ENCODE results near the gene TANGO2.

The TANGO2 gene

DNA sequence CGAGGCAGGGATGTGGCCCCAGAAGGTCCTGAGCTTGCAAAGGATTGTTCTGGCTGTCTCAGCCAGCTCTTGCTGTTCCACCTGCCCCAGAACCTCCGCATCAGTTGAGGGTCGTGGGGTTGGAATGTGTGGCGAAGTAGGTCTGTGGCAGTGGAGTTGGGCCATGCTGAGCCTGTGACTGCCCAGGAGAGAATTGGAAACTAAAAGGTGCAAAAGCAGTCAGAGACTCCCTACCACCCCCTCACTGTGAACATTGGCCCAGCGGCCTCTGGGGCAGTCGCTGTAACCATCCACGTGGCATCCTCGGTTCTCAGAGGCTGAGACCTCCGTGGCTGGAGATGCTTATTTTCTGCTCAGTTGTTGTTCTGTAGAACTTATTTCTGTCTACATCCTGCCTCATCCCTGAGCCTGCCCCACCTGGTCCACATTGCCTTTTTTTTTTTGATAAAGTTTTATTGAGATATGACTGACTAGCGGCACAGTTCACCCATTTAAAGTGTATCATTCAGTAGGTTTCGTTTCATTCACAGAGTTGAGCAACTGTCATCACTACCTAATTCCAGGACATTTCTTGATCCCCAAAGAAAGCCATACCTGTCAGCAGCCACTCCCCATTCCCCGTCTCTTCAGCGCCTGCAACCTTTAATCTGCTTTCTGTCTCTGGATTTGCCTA, 36.8 kb downstream of the TANGO2 start:
- no peak for TF ChIP-seq ZFX (IDR thresholded peaks at IDR 0.05)
- TF ChIP-seq, protein P1, sequence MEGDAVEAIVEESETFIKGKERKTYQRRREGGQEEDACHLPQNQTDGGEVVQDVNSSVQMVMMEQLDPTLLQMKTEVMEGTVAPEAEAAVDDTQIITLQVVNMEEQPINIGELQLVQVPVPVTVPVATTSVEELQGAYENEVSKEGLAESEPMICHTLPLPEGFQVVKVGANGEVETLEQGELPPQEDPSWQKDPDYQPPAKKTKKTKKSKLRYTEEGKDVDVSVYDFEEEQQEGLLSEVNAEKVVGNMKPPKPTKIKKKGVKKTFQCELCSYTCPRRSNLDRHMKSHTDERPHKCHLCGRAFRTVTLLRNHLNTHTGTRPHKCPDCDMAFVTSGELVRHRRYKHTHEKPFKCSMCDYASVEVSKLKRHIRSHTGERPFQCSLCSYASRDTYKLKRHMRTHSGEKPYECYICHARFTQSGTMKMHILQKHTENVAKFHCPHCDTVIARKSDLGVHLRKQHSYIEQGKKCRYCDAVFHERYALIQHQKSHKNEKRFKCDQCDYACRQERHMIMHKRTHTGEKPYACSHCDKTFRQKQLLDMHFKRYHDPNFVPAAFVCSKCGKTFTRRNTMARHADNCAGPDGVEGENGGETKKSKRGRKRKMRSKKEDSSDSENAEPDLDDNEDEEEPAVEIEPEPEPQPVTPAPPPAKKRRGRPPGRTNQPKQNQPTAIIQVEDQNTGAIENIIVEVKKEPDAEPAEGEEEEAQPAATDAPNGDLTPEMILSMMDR (conservative IDR thresholded peaks at IDR 0.05): no peak
- H3K27ac ChIP-seq: no peak overlapping the region

DNA sequence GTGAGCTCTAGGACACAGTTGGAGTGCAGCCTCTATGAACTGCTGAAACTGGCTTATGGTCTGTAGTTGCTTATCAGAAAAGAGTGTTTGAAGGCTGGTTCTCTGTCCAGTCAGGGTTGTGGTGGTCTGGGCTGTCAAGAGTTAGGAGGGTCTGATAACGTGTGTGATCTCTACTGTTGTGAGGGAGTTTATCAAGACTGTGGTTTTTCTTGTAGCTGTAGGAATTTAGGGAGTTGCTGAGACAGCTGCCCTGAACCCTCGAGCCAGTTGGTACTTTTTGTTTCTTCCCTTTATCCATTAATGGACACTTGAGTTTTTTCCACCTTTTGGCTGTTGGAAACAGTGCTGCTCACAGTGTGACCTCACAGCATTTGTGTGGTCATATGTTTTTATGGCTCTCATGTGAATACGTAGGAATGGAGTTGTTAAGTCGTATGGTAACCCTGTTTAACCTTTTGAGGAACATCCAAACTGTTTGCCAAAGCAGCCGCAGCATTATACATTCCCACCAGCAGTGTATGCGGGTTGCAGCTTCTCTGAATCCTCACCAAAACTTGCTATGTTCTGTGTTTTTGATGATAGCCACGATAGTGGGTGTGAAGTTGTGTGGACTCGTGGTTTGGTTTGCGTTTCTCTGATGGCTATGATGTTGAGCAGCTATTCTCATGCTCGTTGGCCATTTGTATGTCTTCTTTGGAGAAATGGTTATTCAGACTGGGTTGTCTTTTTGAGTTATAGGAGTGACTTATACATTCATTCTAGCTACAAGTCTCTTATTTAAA, 38.3 kb downstream of the TANGO2 start:
- TF ChIP-seq ZFX (IDR thresholded peaks at IDR 0.05): no peak
- TF ChIP-seq, protein P1 (conservative IDR thresholded peaks at IDR 0.05): no peak
- no peak overlapping the region for H3K27ac ChIP-seq

DNA sequence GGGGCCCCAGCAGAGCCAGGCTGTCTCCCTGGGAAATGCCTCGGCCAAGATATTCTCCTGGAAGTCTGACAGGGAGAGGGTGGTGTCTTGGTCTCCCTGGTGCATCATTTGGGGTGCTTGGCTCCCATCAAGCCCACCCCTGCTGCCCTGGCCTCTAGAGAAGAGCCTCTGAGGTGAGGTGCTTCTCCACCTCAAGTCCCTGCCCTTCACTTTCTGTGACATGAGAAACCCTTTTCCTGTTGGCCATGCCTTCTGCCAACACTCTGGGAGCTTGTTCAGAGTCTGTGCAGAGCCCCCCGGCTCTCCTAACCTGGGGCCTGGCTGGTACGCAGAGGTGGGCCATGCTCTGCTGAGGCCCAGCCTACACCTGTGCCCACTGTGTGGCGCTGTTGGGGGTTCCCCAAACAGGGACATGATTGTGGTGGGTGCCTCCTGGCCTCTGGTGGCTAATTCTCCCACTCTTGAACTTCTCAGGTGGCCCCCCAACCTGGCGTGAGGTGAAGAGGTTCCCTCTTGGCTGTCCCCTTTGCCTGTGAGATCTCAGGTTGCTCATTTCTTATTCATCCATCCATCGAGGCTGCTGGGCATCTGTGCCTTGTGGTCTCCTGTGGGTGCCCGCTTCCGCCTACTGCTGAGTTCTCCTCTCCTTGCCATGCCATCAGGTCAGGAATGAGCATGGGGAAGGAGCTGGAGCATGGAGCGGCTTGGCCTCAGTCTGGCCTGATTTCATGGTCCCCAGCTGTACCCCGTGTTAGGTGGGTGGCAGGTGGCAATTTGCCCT, 40.0 kb downstream of the TANGO2 start:
- TF ChIP-seq, protein P1 (conservative IDR thresholded peaks at IDR 0.05): no peak
- no peak for TF ChIP-seq ZFX (IDR thresholded peaks at IDR 0.05)
- no peak overlapping the region for H3K27ac ChIP-seq

DNA sequence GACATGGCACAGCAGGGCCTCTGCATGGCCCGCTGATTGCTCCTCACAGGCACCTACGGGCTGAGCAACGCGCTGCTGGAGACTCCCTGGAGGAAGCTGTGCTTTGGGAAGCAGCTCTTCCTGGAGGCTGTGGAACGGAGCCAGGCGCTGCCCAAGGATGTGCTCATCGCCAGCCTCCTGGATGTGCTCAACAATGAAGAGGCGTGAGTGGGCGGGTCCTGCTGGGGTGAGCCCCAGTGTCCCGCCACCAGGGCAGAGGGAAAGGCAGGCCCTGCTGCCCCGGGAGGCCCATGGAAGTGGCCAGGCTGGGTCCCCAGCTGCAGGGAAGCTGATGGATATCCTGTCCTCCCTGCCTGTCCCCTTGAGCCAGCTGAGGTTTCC, 40.6 kb downstream of the TANGO2 start:
- TF ChIP-seq, protein P1 (conservative IDR thresholded peaks at IDR 0.05): no peak
- no peak for TF ChIP-seq ZFX (IDR thresholded peaks at IDR 0.05)
- H3K27ac ChIP-seq: no peak overlapping the region

DNA sequence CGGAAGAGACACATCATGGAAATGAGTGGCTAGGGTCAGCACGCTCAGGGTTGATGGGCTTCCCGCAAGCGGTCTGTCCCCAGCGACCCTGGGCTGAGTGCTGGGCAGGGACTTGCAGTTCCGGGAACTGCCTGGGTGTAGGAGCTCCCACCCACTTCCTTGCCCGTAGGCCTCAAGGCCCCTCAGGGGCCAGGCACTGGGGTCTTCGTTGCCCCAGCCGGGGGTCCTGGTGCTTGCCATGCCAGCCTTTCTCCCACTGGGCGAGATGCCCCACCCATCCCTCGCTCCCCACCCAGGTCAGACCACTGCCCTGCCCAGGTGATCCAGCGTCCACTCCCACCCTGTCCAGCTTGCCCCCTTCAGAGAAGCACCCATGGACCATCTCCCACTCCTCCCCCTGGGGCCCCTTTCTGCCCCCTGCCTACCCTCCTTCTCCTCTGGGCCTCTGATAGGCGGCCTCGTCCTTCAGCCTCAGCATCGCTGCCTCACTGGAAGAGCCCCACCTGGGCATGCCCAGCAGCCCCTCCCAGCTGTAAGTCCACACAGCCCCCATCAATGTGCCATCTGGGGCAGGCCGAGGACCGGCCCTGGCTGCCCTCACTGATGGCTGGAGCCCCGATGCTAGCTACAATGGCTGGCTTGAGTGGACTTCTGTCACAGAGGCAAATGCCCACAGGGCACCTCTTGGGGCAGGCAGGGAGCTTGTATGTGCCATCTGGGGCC, 41.3 kb downstream of the TANGO2 start:
- H3K27ac ChIP-seq: no peak overlapping the region
- TF ChIP-seq ZFX (IDR thresholded peaks at IDR 0.05): no peak
- TF ChIP-seq, protein P1 (conservative IDR thresholded peaks at IDR 0.05): no peak

DNA sequence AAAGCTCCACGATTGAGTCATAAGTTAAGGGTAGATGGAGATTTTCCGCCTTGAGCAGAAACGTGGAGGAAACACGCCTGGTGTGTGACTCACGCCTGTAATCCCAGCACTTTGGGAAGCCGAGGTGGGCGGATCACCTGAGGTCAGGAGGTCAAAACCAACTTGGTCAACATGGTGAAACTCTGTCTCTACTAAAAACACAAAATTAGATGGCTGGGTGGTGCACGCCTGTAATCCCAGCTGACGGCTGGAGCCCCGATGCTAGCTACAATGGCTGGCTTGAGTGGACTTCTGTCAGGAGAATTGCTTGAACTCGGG, 41.8 kb downstream of the TANGO2 start:
- H3K27ac ChIP-seq: no peak overlapping the region

More for the DNA sequence above, 41.8 kb downstream of the TANGO2 start:
- TF ChIP-seq, protein P1 (conservative IDR thresholded peaks at IDR 0.05): no peak
- TF ChIP-seq ZFX (IDR thresholded peaks at IDR 0.05): no peak

All from C4-2B (cell line).